ENCODE data around the gene UNCX. TPM values are rescaled to one million over a fixed set of nuclear protein-coding genes. Genes with fewer than 3 reads are reported as not detected.

UNCX gene
- total and polyA plus RNA-seq, 2 of the 8 experiments (the other 6 are each of a cell fraction or from before 2014, with no cell fraction given) = not detected

DNA sequence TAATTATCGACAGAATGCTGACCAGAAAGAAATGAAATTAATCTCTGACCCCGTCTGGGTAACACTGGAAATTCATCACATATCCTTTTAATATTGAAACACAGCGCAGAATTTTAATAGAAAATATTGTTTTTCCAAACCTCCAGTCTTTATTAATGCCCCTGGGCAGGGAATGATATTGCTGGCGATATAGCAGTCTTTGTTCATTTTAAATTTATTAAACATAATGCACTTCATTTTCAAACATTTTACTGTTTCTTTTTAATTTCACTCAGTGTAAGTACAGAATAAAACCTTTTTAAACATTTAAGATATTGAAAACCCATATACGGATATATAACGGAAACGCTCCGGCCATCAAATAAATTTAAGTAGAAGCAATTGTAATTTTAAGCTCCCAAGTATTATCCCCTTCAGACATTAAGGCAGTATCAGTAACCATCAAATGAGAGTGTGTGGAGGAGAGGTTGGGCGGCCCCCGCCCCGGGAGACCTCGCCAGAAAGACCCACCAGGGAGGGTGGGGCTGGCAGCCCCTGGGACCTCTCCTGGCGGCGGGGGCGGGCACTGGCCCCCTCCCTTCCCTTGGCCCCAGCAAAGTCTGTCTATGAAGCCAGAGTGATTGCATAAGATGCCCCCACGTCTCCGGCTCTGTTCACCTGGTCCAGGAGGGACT, 10.8 kb downstream of the UNCX start (continued):
- no peak for TF ChIP-seq JUND (IDR thresholded peaks at IDR 0.05; ENCODE audit: low read length)
- no peak for TF ChIP-seq RFX5 (IDR thresholded peaks at IDR 0.05; ENCODE audit: borderline replicate concordance, low read depth, low read length)
- no peak for TF ChIP-seq TCF12 (IDR thresholded peaks at IDR 0.05; ENCODE audit: low read depth, low read length)
- TF ChIP-seq, protein P1, sequence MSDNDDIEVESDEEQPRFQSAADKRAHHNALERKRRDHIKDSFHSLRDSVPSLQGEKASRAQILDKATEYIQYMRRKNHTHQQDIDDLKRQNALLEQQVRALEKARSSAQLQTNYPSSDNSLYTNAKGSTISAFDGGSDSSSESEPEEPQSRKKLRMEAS (IDR thresholded peaks at IDR 0.05) = no peak
- TF ChIP-seq JUN (IDR thresholded peaks at IDR 0.05; ENCODE audit: low read depth, low read length) = no peak
- TF ChIP-seq TEAD4 (IDR thresholded peaks at IDR 0.05; ENCODE audit: low read depth, low read length) = no peak
- no peak for TF ChIP-seq HDAC2 (IDR thresholded peaks at IDR 0.05; ENCODE audit: borderline replicate concordance in 1 of 2, low read depth in 2 of 2, low read length in 2 of 2)
